HCT116 (cell line): Measurements from ENCODE around the gene TENM4.

Source experiments
- CTCF ChIP-seq, 3 experiments: fragments of 200-600 bp in 1 of 3; sonication (generic) in 1 of 3; IDR thresholded peaks in 2 of 3; conservative IDR thresholded peaks in 1 of 3; 2 replicates each; pipeline ENCODE4 v1.5.1; 2012 to 2017; ENCODE audit warnings: low read depth in 2 of 3, low read length in 2 of 3, antibody characterized with exemption in 1 of 3, borderline replicate concordance in 1 of 3, control low read depth in 1 of 3, mild to moderate bottlenecking in 1 of 3, mixed read lengths in 1 of 3, mixed run types in 1 of 3, moderate library complexity in 1 of 3; ENCODE audit not compliant: insufficient read depth in 1 of 3
- TCF7L2 ChIP-seq: IDR thresholded peaks from 2 replicates; pipeline ENCODE4 v1.7.0; 2011; ENCODE audit warnings: borderline replicate concordance, inconsistent platforms; ENCODE audit not compliant: insufficient read depth, insufficient read length; ENCODE audit errors: extremely low read depth

GRCh38 chr11:79147731-79148130, 293.1 kb downstream of the TENM4 start:
- no peak for TF ChIP-seq CTCF (IDR thresholded peaks at IDR 0.05 in 2 of 3, conservative IDR thresholded peaks at IDR 0.05 in 1 of 3; ENCODE audit: borderline replicate concordance in 1 of 3, insufficient read depth in 1 of 3, low read depth in 2 of 3, low read length in 2 of 3)
- TF ChIP-seq TCF7L2, result no peak
